Glutamatergic neuron (in vitro differentiated cells): Measurements from ENCODE around the gene TECR. TPM values are rescaled to one million over a fixed set of nuclear protein-coding genes. Genes with fewer than 3 reads are reported as not detected.

ENCODE experiments used
- DNase-seq: peaks from one replicate; pipeline ENCODE4 v3.0.0; 2022
- H3K27ac Mint-ChIP-seq: one replicate; pipeline ENCODE4 v1.8.0; 2020; ENCODE audit warnings: mild to moderate bottlenecking, mixed read lengths, inconsistent platforms; ENCODE audit not compliant: unreplicated experiment
- H3K27me3 Mint-ChIP-seq: one replicate; pipeline ENCODE4 v1.8.0; 2020; ENCODE audit warnings: mild to moderate bottlenecking, moderate library complexity, mixed read lengths, inconsistent platforms; ENCODE audit not compliant: unreplicated experiment
- H3K36me3 Mint-ChIP-seq: one replicate; pipeline ENCODE4 v1.8.0; 2020; ENCODE audit warnings: mild to moderate bottlenecking, mixed read lengths, inconsistent platforms; ENCODE audit not compliant: unreplicated experiment
- H3K4me1 Mint-ChIP-seq: one replicate; pipeline ENCODE4 v1.8.0; 2020; ENCODE audit warnings: mild to moderate bottlenecking, low read depth, mixed read lengths, inconsistent platforms; ENCODE audit not compliant: unreplicated experiment
- H3K4me3 Mint-ChIP-seq: one replicate; pipeline ENCODE4 v1.8.0; 2020; ENCODE audit warnings: mild to moderate bottlenecking, mixed read lengths, inconsistent platforms; ENCODE audit not compliant: unreplicated experiment
- H3K9me3 Mint-ChIP-seq: one replicate; pipeline ENCODE4 v1.8.0; 2020; ENCODE audit warnings: mild to moderate bottlenecking, moderate library complexity, mixed read lengths, inconsistent platforms; ENCODE audit not compliant: unreplicated experiment
- long read RNA-seq: library from polyadenylated mRNA; unstranded; transcript quantifications from one replicate; pipeline ENCODE4 v2.0.0, GENCODE V29; 2020; ENCODE audit not compliant: unreplicated experiment
- total RNA-seq: library from RNA; stranded (reverse); fragmentation: NEBNext Ultra II Directional; extraction: Animal tissue kit (Norgen Biotek cat#: 25700); gene quantifications from one replicate; pipeline ENCODE4 v1.2.1, GENCODE V29; 2021; ENCODE audit not compliant: unreplicated experiment
- TF ChIP-seq, protein P1 (sequence below): fragments of 200-600 bp; sonication (generic); IDR thresholded peaks from one replicate; pipeline ENCODE4 v1.5.0; 2021; ENCODE audit not compliant: partially characterized antibody, unreplicated experiment

Gene TECR
- total RNA-seq, result 102 TPM
- long read RNA-seq, transcript TECR-226 (13 exons, 1,170 nt), result minor isoform, 5 of 81 reads
- long read RNA-seq, transcript TECR-201 (13 exons, 1,171 nt), result major isoform, 66 of 81 reads
- long read RNA-seq, partial matches to known transcripts, result 0 of 81 reads
- long read RNA-seq, other reads (novel, unspliced or antisense), result 7 of 81 reads

- Mint-ChIP-seq H3K27me3 (no peaks in the 10 kb centered on the region), H3K4me3 (peak within 1 kb of the TSS; percentile 93), H3K4me1 (peaks cover 3% of the 10 kb centered on the region), H3K27ac (peak within 1 kb of the TSS; percentile 82), H3K36me3 (no peaks in the 10 kb centered on the region), H3K9me3 (peaks cover 5% of the 10 kb centered on the region)
- TF ChIP-seq, protein P1, sequence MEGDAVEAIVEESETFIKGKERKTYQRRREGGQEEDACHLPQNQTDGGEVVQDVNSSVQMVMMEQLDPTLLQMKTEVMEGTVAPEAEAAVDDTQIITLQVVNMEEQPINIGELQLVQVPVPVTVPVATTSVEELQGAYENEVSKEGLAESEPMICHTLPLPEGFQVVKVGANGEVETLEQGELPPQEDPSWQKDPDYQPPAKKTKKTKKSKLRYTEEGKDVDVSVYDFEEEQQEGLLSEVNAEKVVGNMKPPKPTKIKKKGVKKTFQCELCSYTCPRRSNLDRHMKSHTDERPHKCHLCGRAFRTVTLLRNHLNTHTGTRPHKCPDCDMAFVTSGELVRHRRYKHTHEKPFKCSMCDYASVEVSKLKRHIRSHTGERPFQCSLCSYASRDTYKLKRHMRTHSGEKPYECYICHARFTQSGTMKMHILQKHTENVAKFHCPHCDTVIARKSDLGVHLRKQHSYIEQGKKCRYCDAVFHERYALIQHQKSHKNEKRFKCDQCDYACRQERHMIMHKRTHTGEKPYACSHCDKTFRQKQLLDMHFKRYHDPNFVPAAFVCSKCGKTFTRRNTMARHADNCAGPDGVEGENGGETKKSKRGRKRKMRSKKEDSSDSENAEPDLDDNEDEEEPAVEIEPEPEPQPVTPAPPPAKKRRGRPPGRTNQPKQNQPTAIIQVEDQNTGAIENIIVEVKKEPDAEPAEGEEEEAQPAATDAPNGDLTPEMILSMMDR, result no peak
- peak; percentile 100 for DNase-seq
Measured at GRCh38 chr19:14529254-14530004, at the start of gene TECR. Gene TECR, plus strand, starts transcription at chr19:14529594. Its CDS starts 103 bp downstream, at chr19:14529697.

DNA sequence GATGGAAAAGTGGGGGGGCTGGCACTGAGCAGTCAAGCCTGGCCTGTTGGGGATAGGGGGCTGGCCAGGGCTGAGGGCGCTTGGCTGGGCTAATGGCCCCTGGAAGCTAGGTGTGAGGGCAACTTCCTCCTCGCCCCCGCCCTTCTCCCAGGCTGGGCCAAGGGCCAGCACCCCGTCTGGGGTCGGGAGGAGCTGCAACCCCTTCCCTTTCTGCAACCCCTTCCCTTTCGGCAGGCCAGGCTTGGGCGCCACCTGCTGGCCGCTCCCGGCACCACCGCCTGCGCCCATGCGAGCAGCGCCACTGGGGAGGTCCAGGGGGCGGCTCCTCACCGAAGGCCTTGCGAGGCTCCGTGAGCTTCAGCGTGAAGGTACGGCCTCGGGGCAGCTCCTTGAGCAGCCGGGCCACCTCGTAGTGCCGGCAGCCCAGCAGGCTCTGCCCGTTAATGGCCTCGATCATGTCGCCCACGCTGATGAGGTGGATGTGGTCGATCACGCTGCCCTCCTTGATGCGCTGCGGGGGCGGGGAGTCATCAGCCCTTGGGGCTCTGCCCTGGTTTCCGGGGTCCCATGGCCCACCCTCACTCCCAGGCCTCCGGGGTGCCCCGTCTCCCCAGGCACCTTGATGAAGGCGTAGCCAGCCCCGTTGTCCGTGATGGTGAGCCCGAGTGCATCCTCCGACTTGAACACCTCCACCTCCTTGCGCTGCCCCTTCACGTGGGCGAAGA, 49.3 kb upstream of the TECR start:
- Mint-ChIP-seq H3K27ac (no peak overlapping the region), H3K9me3 (peaks cover 5% of the 10 kb centered on the region), H3K36me3 (no peaks in the 10 kb centered on the region), H3K4me1 (peaks cover 6% of the 10 kb centered on the region), H3K4me3 (no peak overlapping the region), H3K27me3 (peaks cover 10% of the 10 kb centered on the region)
- TF ChIP-seq, protein P1, result peak; percentile 97
- peak; percentile 89 for DNase-seq

- no peaks in the 10 kb centered on the region for H3K36me3 Mint-ChIP-seq
- TF ChIP-seq, protein P1, result no peak
- no peak overlapping the region for H3K27ac Mint-ChIP-seq
- H3K4me1 Mint-ChIP-seq, result peaks cover 6% of the 10 kb centered on the region
- H3K27me3 Mint-ChIP-seq, result peaks cover 10% of the 10 kb centered on the region
- DNase-seq, result no peak
- H3K9me3 Mint-ChIP-seq, result peaks cover 5% of the 10 kb centered on the region
- H3K4me3 Mint-ChIP-seq, result no peak overlapping the region
Measured at GRCh38 chr19:14480700-14481079, 48.7 kb upstream of the TECR start.

DNA sequence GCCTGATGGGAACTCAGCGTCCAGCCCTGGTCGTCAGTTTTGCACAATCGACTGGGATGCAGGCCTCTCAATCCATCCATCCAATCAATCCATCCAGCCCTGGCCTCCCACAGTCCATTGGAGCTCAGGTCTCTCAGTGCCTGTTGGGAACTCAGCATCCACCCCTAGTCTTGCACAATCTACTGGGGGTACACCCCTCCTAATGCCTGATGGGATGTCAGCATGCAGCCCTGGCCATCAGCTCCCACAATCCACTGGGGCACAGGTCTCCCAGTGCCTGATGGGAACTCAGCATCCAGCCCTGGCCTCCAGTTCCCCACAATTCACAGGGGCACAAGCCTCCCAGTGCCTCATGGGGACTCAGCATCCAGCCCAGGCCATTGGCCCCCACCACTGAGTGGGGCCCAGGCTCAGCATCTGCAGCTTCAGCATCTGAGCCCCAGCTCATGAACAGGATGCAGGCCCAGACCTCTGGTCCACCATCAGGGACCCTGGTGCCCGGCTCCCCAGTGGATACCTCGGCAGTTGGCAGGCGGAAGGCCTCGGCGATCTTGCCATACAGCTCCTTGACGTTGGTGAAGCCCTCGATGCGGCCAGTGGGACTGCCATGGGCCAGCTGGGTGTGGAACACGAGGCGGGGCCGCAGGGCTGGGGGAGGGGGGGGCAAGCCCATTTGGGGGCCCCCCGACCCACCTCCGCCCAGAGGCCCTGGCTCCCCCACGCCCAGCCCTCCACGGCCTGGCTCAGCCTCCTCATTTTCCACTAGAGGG, 47.0 kb upstream of the TECR start:
- no peak overlapping the region for H3K4me3 Mint-ChIP-seq
- DNase-seq, result no peak
- no peak overlapping the region for H3K27ac Mint-ChIP-seq
- no peaks in the 10 kb centered on the region for H3K36me3 Mint-ChIP-seq
- no peaks in the 10 kb centered on the region for H3K4me1 Mint-ChIP-seq
- no peaks in the 10 kb centered on the region for H3K9me3 Mint-ChIP-seq
- TF ChIP-seq, protein P1, result no peak
- H3K27me3 Mint-ChIP-seq, result peaks cover 2% of the 10 kb centered on the region
